ENCODE results near the gene CARD11. TPM values are rescaled to one million over a fixed set of nuclear protein-coding genes. Genes with fewer than 3 reads are reported as not detected.
"Not testable (repeated sequence)": the region's sequence is repeated elsewhere in the genome, so short reads cannot be mapped to it uniquely, and the experiment has no call there.

CARD11 gene
- total RNA-seq, 1 donor from 2014 or later = 11.0 TPM

GRCh38 chr7:3021825-3022224, 21.8 kb downstream of the CARD11 start:
- DNase-seq (ENCODE audit: low spot score, unreplicated experiment) = no peak
- no peaks in the 10 kb centered on the region for H3K4me1 Mint-ChIP-seq (ENCODE audit: low read depth)
- no peak overlapping the region for H3K27ac Mint-ChIP-seq
- no peak for TF ChIP-seq CTCF (IDR thresholded peaks at IDR 0.05; ENCODE audit: unreplicated experiment)
- peaks cover 21% of the 10 kb centered on the region for H3K36me3 Mint-ChIP-seq (ENCODE audit: insufficient read depth)
- H3K9me3 Mint-ChIP-seq (ENCODE audit: low read depth) = peaks cover 23% of the 10 kb centered on the region
- no peak overlapping the region for H3K4me3 Mint-ChIP-seq (ENCODE audit: low read depth)
- no peaks in the 10 kb centered on the region for H3K27me3 Mint-ChIP-seq

- not testable (repeated sequence) for H3K27ac Mint-ChIP-seq; H3K4me1 Mint-ChIP-seq (ENCODE audit: low read depth); DNase-seq (ENCODE audit: low spot score, unreplicated experiment); H3K4me3 Mint-ChIP-seq (ENCODE audit: low read depth); H3K27me3 Mint-ChIP-seq
- H3K36me3 Mint-ChIP-seq (ENCODE audit: insufficient read depth) = peaks cover 21% of the 10 kb centered on the region
- H3K9me3 Mint-ChIP-seq (ENCODE audit: low read depth) = peaks cover 23% of the 10 kb centered on the region
These were observed 22.4 kb downstream of the CARD11 start for GRCh38 chr7:3021224-3021623.

GRCh38 chr7:3020416-3020815, 23.3 kb downstream of the CARD11 start:
- Mint-ChIP-seq H3K4me3 (ENCODE audit: low read depth) (no peak overlapping the region), H3K4me1 (ENCODE audit: low read depth) (no peaks in the 10 kb centered on the region), H3K27me3 (no peaks in the 10 kb centered on the region), H3K9me3 (ENCODE audit: low read depth) (peaks cover 23% of the 10 kb centered on the region), H3K36me3 (ENCODE audit: insufficient read depth) (peaks cover 21% of the 10 kb centered on the region), H3K27ac (no peak overlapping the region)
- DNase-seq (ENCODE audit: low spot score, unreplicated experiment) = no peak
- TF ChIP-seq CTCF (IDR thresholded peaks at IDR 0.05; ENCODE audit: unreplicated experiment) = no peak

GRCh38 chr7:3019801-3020200, 23.9 kb downstream of the CARD11 start:
- H3K27me3 Mint-ChIP-seq = no peaks in the 10 kb centered on the region
- no peak for TF ChIP-seq CTCF (IDR thresholded peaks at IDR 0.05; ENCODE audit: unreplicated experiment)
- no peak overlapping the region for H3K4me3 Mint-ChIP-seq (ENCODE audit: low read depth)
- DNase-seq (ENCODE audit: low spot score, unreplicated experiment) = no peak
- no peaks in the 10 kb centered on the region for H3K4me1 Mint-ChIP-seq (ENCODE audit: low read depth)
- no peak overlapping the region for H3K27ac Mint-ChIP-seq
- peaks cover 20% of the 10 kb centered on the region for H3K36me3 Mint-ChIP-seq (ENCODE audit: insufficient read depth)
- peaks cover 23% of the 10 kb centered on the region for H3K9me3 Mint-ChIP-seq (ENCODE audit: low read depth)

- H3K4me1 Mint-ChIP-seq (ENCODE audit: low read depth) = peaks cover 2% of the 10 kb centered on the region
- no peak overlapping the region for H3K27ac Mint-ChIP-seq
- peaks cover 4% of the 10 kb centered on the region for H3K36me3 Mint-ChIP-seq (ENCODE audit: insufficient read depth)
- peaks cover 4% of the 10 kb centered on the region for H3K9me3 Mint-ChIP-seq (ENCODE audit: low read depth)
- no peak overlapping the region for H3K4me3 Mint-ChIP-seq (ENCODE audit: low read depth)
- no peak for DNase-seq (ENCODE audit: low spot score, unreplicated experiment)
- H3K27me3 Mint-ChIP-seq = peaks cover 3% of the 10 kb centered on the region
- TF ChIP-seq CTCF (IDR thresholded peaks at IDR 0.05; ENCODE audit: unreplicated experiment) = no peak
These were observed 29.5 kb downstream of the CARD11 start for GRCh38 chr7:3013975-3014792.

All from progenitor cell of endocrine pancreas (in vitro differentiated cells).